Fibroblast of lung (primary cell): Measurements from ENCODE around the gene YJU2. TPM values are rescaled to one million over a fixed set of nuclear protein-coding genes. Genes with fewer than 3 reads are reported as not detected.

ENCODE experiments used
- DNase-seq, 2 donors: peaks; one replicate each; pipeline versions ENCODE4 v3.0.0 to v3.0.0-alpha.2; 2010; ENCODE audit warnings: low read depth in 2 of 2
- H2AFZ ChIP-seq: 2 replicates; pipeline ENCODE4 v1.5.1; 2012; ENCODE audit warnings: low read length, control low read depth, inconsistent platforms
- H3K27ac ChIP-seq: 2 replicates; pipeline ENCODE4 v1.5.1; 2011; ENCODE audit warnings: low read length, control low read depth; ENCODE audit not compliant: insufficient read depth
- H3K27me3 ChIP-seq: 2 replicates; pipeline ENCODE4 v1.5.1; 2011; ENCODE audit warnings: mild to moderate bottlenecking, low read length; ENCODE audit not compliant: control insufficient read depth, insufficient read depth
- H3K36me3 ChIP-seq: 2 replicates; pipeline ENCODE4 v1.5.1; 2011; ENCODE audit warnings: low read length; ENCODE audit not compliant: control insufficient read depth, insufficient read depth
- H3K4me1 ChIP-seq: 2 replicates; pipeline ENCODE4 v1.5.1; 2011; ENCODE audit warnings: low read length; ENCODE audit not compliant: control insufficient read depth, insufficient read depth; ENCODE audit errors: extremely low read depth
- H3K4me2 ChIP-seq: 2 replicates; pipeline ENCODE4 v1.5.1; 2011; ENCODE audit warnings: low read length, control low read depth; ENCODE audit not compliant: insufficient read depth; ENCODE audit errors: extremely low read depth
- H3K4me3 ChIP-seq, 4 experiments: fragments of 200-600 bp in 1 of 4; sonication (generic) in 1 of 4; replicated peaks in 1 of 4; 2 replicates each; pipeline ENCODE4 v1.5.1; 2011 to 2016; ENCODE audit warnings: low read length in 4 of 4, low read depth in 3 of 4, mild to moderate bottlenecking in 3 of 4, control low read depth in 2 of 4, inconsistent platforms in 1 of 4, mixed read lengths in 1 of 4; ENCODE audit not compliant: insufficient read depth in 1 of 4; ENCODE audit errors: control extremely low read depth in 1 of 4
- H3K79me2 ChIP-seq: 2 replicates; pipeline ENCODE4 v1.5.1; 2012; ENCODE audit warnings: mild to moderate bottlenecking, low read length, inconsistent platforms; ENCODE audit not compliant: control insufficient read depth, insufficient read depth
- H3K9ac ChIP-seq: 2 replicates; pipeline ENCODE4 v1.5.1; 2011; ENCODE audit warnings: mild to moderate bottlenecking, low read length, control low read depth; ENCODE audit not compliant: insufficient read depth
- H3K9me3 ChIP-seq: 2 replicates; pipeline ENCODE4 v1.5.1; 2012; ENCODE audit warnings: low read depth, low read length; ENCODE audit not compliant: control insufficient read depth, insufficient read depth
- H4K20me1 ChIP-seq: 2 replicates; pipeline ENCODE4 v1.5.1; 2011; ENCODE audit warnings: low read length; ENCODE audit not compliant: control insufficient read depth, insufficient read depth; ENCODE audit errors: extremely low read depth
- CTCF ChIP-seq, 2 donors: IDR thresholded peaks in 1 of 2; conservative IDR thresholded peaks in 1 of 2; 1 replicate in 1 of 2; 2 replicates in 1 of 2; pipeline ENCODE4 v1.5.1; 2011 to 2012; ENCODE audit warnings: low read length in 2 of 2, control low read depth in 1 of 2, inconsistent platforms in 1 of 2, low read depth in 1 of 2, mild to moderate bottlenecking in 1 of 2
- EZH2 ChIP-seq: IDR thresholded peaks from 2 replicates; pipeline ENCODE4 v1.5.1; 2012; ENCODE audit warnings: low read length, control low read depth, mild to moderate bottlenecking; ENCODE audit errors: missing control alignments
- polyA plus RNA-seq, 2 donors: library from polyadenylated mRNA; depleted of rRNA in 1 of 2; stranded (reverse) in 1 of 2; unstranded in 1 of 2; fragments of >200 nt; gene quantifications; 2 replicates each; pipeline ENCODE4 v1.2.1, GENCODE V29; 2011 to 2012; ENCODE audit warnings: missing spikeins in 1 of 2
- total RNA-seq: library from RNA; depleted of rRNA; stranded (reverse); fragments of >200 nt; gene quantifications from 2 replicates; pipeline ENCODE4 v1.2.1, GENCODE V29; 2014

The YJU2 gene
- total and polyA plus RNA-seq, 2 donors (not counting 1 experiment from before 2014, with no cell fraction given) = 10.7 to 14.7 TPM

- H3K36me3 ChIP-seq = no peaks in the 10 kb centered on the region
- TF ChIP-seq EZH2 = no peak
- no peak for TF ChIP-seq CTCF (conservative IDR thresholded peaks at IDR 0.05 in 1 of 2, IDR thresholded peaks at IDR 0.05 in 1 of 2; ENCODE audit: low read depth in 1 of 2, low read length in 2 of 2)
- H3K27me3 ChIP-seq = no peaks in the 10 kb centered on the region
- H3K27ac ChIP-seq = no peak overlapping the region
- H3K4me2 ChIP-seq = no peak overlapping the region
- DNase-seq = no peak
- no peak overlapping the region for H2AFZ ChIP-seq
- H4K20me1 ChIP-seq = no peaks in the 10 kb centered on the region
- H3K4me3 ChIP-seq = no peak overlapping the region
- no peaks in the 10 kb centered on the region for H3K9me3 ChIP-seq
- no peak overlapping the region for H3K9ac ChIP-seq
- H3K79me2 ChIP-seq = no peaks in the 10 kb centered on the region
- no peaks in the 10 kb centered on the region for H3K4me1 ChIP-seq
Observed at GRCh38 chr19:4220188-4220587, 26.7 kb upstream of the YJU2 start.

GRCh38 chr19:4224470-4224869, 22.4 kb upstream of the YJU2 start:
- Histone ChIP-seq H3K36me3 (no peaks in the 10 kb centered on the region), H4K20me1 (no peaks in the 10 kb centered on the region), H3K9ac (no peak overlapping the region), H3K27ac (no peak overlapping the region), H3K4me2 (no peak overlapping the region), H3K27me3 (peaks cover 11% of the 10 kb centered on the region), H3K9me3 (no peaks in the 10 kb centered on the region), H3K4me3 (no peak overlapping the region), H2AFZ (no peak overlapping the region), H3K4me1 (peaks cover 3% of the 10 kb centered on the region), H3K79me2 (no peaks in the 10 kb centered on the region)
- no peak for DNase-seq
- TF ChIP-seq EZH2 (no peak), CTCF (conservative IDR thresholded peaks at IDR 0.05 in 1 of 2, IDR thresholded peaks at IDR 0.05 in 1 of 2; ENCODE audit: low read depth in 1 of 2, low read length in 2 of 2) (no peak)

- H3K4me3 ChIP-seq = no peak overlapping the region
- H3K36me3 ChIP-seq = no peaks in the 10 kb centered on the region
- H3K27me3 ChIP-seq = peaks cover 11% of the 10 kb centered on the region
- H3K79me2 ChIP-seq = no peaks in the 10 kb centered on the region
- H4K20me1 ChIP-seq = no peaks in the 10 kb centered on the region
- DNase-seq = no peak
- H2AFZ ChIP-seq = no peak overlapping the region
- no peak overlapping the region for H3K4me2 ChIP-seq
- no peak for TF ChIP-seq EZH2
- no peak for TF ChIP-seq CTCF (conservative IDR thresholded peaks at IDR 0.05 in 1 of 2, IDR thresholded peaks at IDR 0.05 in 1 of 2; ENCODE audit: low read depth in 1 of 2, low read length in 2 of 2)
- H3K4me1 ChIP-seq = peaks cover 3% of the 10 kb centered on the region
- no peaks in the 10 kb centered on the region for H3K9me3 ChIP-seq
- H3K9ac ChIP-seq = no peak overlapping the region
- no peak overlapping the region for H3K27ac ChIP-seq
Observed at GRCh38 chr19:4225885-4226284, 21.0 kb upstream of the YJU2 start.
